H7 (cell line): ENCODE data around the gene NUDT6. TPM values are rescaled to one million over a fixed set of nuclear protein-coding genes. Genes with fewer than 3 reads are reported as not detected.
"Not testable (repeated sequence)": the region's sequence is repeated elsewhere in the genome, so short reads cannot be mapped to it uniquely, and the experiment has no call there.

Experiments
- DNase-seq: peaks from one replicate; pipeline ENCODE4 v3.0.0; 2012
- H3K27me3 ChIP-seq: 2 replicates; pipeline ENCODE4 v1.6.0; 2011; ENCODE audit warnings: mild to moderate bottlenecking, low read length; ENCODE audit not compliant: control insufficient read depth, insufficient read depth
- H3K36me3 ChIP-seq: replicated peaks from 2 replicates; pipeline ENCODE4 v1.5.1; 2011; ENCODE audit warnings: low read length; ENCODE audit not compliant: control insufficient read depth, insufficient read depth
- H3K4me3 ChIP-seq: 2 replicates; pipeline ENCODE4 v1.5.1; 2011; ENCODE audit warnings: low read depth, mild to moderate bottlenecking, control low read depth, low read length, moderate library complexity; ENCODE audit not compliant: insufficient read depth
- total RNA-seq: library from RNA; depleted of rRNA; stranded (reverse); fragments of >200 nt; shearing (Covaris generic); gene quantifications from 2 replicates; pipeline ENCODE4 v1.2.3, GENCODE V29; 2014; rRNA removed

The NUDT6 gene, protein sequence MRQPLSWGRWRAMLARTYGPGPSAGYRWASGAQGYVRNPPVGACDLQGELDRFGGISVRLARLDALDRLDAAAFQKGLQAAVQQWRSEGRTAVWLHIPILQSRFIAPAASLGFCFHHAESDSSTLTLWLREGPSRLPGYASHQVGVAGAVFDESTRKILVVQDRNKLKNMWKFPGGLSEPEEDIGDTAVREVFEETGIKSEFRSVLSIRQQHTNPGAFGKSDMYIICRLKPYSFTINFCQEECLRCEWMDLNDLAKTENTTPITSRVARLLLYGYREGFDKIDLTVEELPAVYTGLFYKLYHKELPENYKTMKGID
- total RNA-seq: 9.9 and 12.3 TPM in 2 replicates

DNA sequence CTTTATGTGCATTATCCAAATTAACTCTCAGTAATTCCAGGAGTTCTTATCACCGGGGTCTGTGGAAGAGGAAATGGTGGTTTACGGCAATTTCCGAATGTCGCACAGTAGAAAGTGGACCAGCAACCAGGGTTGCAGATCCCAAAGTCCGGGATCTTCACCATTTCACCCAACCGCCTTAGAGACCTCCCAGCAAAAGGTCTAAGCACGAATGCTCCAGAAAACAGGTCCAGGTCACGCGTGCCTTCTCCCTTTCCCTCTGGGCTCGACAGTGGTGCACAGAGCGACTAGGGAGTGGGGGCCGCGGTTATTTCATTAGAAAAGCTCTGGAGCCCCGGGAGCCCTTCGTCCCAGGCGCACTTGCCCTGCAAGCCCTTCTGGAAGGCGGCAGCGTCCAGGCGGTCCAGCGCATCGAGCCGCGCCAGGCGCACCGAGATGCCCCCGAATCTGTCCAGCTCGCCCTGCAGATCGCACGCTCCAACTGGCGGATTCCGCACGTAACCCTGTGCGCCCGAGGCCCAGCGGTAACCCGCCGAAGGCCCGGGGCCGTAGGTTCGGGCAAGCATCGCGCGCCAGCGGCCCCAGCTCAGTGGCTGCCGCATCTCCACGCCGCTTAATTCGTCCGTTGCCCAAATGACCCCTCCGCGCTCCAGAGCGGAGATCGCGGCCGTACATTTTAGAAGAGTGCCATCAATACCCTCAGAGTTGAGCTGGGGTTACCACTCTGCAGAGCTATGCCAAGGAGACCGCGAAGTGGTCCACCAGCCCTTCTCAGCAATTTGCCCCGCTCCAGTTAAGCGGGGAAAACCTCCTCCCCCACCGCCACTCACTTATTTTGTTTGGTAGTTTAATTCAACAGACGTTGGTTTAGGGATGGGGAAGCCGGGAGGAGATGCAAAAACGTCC lies at the start of gene NUDT6:
Gene NUDT6, minus strand, starts transcription at position 627 of the 906 bp plus-strand sequence. Its CDS starts 25 bp downstream, at position 602.
- Histone ChIP-seq H3K4me3 (peak within 1 kb of the TSS; percentile 88), H3K27me3 (no peaks in the 10 kb centered on the region), H3K36me3 (no peaks in the 10 kb centered on the region)
- DNase-seq: peak; percentile 72

DNA sequence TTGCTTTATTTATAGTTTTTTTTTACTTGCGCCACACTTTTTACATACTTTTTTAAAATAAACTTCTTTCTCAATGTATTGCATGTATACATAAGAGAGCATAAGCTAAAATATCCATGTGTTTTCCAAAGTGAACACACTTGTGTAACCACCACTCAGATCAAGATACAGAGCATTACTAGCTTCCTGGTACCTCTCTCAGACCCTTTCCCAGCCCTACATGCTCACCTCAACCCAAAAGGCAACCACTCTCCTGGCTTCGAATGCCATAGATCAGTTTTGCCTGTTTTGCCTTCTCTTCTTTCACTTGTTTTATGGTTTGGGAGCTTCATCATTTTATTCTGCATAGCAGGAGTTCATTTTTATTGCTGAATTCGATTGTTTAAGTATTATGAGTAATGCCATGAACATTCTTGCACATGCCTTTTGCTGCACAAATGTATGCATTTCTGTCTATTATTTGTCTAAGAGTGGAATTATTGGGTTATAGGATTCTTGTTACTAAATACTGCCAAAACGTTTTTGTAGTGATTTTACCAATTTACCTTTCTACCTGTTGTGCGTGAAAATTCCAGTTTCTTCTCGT lies 45.9 kb upstream of the NUDT6 start:
- H3K36me3 ChIP-seq: no peaks in the 10 kb centered on the region
- H3K27me3 ChIP-seq: no peaks in the 10 kb centered on the region
- H3K4me3 ChIP-seq: no peak overlapping the region
- no peak for DNase-seq

DNA sequence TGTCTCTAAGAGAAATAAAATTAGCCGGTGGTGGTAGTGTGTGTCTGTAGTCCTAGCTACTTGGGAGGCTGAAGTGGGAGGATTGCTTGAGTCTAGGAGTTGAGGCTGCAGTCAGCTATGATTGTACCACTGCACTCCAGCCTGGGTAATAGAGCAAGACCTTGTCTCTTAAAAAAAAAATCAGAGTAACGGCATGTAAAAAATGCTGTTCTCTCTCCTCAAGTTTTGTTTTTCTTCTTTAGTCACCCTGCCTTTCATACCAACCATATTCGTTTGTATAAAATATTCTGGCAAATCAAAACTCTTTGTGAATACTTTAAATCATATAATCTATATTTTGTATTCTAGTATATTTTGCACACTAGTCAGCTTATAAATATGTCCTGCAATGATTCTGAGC lies 44.8 kb upstream of the NUDT6 start:
- DNase-seq: no peak
- Histone ChIP-seq H3K27me3 (no peaks in the 10 kb centered on the region), H3K36me3 (no peaks in the 10 kb centered on the region), H3K4me3 (no peak overlapping the region)

DNA sequence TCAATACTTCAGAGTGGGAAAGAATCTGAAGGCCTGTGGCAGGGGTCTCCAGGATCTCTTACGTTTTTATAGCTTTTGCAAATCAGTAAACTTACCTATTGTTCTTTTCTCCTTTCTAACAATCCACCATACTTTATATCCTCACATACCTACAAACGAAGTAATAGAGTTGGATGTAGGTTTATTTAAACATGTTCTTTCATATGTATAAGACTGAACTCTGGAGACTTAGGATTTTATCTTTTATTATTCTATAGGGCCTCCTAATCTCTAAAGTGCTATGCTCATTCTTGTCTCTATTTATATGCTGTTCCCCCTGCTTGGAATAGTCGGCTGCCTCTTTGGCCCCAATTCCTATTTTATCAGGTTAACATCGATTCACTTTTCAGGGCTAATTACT lies 43.8 kb upstream of the NUDT6 start:
- DNase-seq: no peak
- Histone ChIP-seq H3K36me3 (no peaks in the 10 kb centered on the region; the same call in 1 of the 2 replicates), H3K4me3 (no peak overlapping the region), H3K27me3 (no peaks in the 10 kb centered on the region)

DNA sequence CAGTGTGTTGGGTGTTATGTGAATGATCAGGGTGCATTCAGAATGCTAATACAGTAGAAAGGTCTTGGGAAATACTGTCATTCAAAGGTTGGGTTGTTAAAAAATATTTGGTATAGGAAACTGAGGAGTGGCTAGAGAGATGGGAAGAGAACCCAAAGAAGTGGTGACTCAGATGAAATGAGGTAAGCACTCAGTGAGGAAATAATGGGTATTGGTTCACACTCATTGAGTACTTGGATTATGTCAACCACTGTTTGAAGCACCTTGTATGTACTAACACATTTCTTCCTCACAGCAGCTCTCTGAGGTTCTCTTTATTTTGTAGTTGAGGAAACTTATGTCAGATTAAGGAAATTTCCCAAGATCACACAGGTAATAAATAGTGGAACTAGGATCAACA lies 40.8 kb upstream of the NUDT6 start:
- H3K27me3 ChIP-seq: no peaks in the 10 kb centered on the region
- no peak overlapping the region for H3K4me3 ChIP-seq
- no peaks in the 10 kb centered on the region; the same call in none of the 2 replicates for H3K36me3 ChIP-seq
- DNase-seq: no peak

DNA sequence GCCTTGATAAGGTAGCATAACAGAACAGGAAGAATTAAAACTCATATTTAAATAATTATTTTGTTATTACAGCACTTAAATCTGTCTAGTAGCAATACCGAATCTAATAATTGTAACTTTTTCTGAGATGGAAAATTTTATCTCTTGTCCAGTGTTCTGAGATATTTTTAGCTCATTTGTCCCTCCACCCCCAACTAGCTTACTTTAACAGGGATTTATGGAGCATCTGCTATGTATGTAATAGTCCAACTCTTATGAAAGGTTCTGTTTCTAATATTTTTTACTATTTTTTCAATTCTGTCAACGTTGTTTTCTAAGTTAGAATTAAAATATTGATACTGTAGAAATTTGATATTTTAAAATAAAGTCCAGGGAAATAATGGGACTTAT lies 38.2 kb upstream of the NUDT6 start:
- peaks cover 1% of the 10 kb centered on the region for H3K36me3 ChIP-seq
- no peak overlapping the region for H3K4me3 ChIP-seq
- no peak for DNase-seq
- no peaks in the 10 kb centered on the region for H3K27me3 ChIP-seq

DNA sequence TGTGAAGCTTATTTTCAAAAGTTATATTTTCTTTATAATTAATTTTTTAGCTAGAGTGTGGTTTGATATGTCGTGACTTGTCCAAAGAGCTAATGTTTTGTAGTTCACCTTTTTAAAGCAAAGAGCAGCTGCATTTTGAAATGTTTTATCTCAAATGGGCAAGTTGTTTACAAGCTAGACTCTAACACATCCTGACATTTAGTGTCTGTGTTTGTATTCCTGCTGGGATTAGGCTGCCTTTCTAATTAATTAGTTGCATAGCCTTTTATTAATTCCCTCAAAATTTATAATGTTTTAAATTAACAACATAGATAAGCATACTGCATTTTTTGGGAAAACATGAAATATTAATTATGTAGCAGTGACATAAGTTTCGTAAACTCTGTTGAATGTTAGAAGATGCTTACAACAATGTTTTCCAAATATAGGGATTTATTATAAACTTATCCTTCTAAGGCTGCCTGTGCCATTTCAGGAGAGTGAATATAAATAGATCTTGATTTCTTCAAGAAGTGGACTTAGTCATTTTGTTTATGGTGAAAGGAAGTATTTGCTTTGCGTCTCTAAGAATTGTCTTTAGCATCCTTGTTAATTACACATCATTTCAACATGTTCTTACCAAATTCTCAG lies 37.7 kb upstream of the NUDT6 start:
- Histone ChIP-seq H3K4me3 (no peak overlapping the region), H3K27me3 (no peaks in the 10 kb centered on the region), H3K36me3 (peaks cover 1% of the 10 kb centered on the region)
- no peak for DNase-seq

DNA sequence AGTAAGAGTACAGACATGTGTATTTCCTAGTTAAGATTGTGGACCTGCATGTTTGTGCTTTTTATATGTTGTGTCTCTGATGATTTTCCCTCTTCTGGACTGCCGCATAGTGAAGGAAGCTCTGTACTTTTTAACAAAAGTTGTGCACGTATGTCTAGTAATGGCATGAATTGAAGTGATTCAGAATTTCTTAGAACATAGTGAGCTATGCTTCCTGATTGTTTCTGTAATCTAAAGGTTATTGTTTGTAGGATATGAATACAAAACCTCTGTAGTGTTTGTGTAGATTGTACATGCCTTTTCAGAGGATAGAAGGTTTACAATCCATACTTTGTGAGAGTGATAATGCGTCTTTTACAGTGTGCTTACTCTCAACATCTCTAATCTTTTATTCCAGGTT lies 37.0 kb upstream of the NUDT6 start:
- DNase-seq: no peak
- no peak overlapping the region for H3K4me3 ChIP-seq
- H3K27me3 ChIP-seq: no peaks in the 10 kb centered on the region
- peaks cover 1% of the 10 kb centered on the region for H3K36me3 ChIP-seq

DNA sequence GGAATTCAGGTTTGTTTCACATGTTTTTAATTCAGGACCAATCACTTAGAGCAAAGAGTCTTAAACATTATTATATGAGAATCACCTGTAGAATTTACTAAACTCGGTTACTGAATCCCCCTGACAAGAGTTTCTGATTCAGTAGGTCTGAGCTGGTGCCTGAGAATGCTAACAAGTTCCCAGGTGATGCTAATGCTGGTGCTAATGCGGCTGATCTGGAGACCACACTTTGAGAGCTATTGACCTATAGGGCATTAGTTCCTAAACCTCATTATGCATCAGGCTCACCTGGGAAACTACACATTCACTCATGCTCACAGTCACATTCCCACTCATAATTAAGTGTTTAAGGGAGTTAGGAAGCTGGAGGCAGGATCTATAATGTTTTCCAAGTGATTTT lies 36.1 kb upstream of the NUDT6 start:
- DNase-seq: no peak
- no peaks in the 10 kb centered on the region for H3K27me3 ChIP-seq
- H3K4me3 ChIP-seq: no peak overlapping the region
- peaks cover 3% of the 10 kb centered on the region for H3K36me3 ChIP-seq

DNA sequence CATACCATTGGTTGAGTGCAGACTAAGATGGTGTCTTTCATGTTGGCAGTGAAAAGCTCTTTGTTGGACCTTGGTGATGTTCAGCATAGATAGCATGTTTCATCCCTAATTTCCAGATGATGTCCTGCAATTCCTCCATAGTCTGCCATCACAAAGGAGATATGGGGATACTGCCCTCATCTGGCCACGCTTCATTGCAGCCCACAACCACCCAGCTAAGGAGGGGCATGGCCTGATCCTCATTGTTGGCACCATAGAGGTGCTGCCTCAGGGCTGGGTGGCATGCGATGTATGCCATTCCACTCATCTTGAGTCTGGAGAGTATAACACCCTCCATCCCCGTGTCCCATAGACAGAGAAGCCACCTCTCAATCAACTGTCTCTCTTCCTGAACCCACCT lies 31.5 kb upstream of the NUDT6 start:
- Histone ChIP-seq H3K27me3 (no peaks in the 10 kb centered on the region), H3K36me3 (peaks cover 22% of the 10 kb centered on the region), H3K4me3 (no peak overlapping the region)
- no peak for DNase-seq

DNA sequence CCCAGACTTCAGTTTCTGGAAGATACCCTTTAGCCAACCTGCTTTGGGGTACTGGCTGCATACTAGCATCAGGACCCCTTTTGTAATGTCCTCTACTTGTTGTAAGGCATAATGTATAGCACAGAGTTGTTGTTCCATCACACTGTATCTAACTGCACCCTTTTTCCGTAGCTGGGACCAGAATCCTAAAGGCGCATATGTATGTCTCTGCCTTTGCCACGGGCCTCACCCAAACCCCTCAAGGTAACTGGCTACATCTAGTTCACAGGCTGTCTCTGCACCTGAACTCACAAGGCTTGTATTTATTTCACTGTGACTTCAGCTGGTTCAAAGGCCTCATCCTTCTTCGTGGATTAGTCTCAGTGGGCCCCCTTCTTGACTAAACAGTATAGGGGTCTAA lies 29.6 kb upstream of the NUDT6 start:
- H3K36me3 ChIP-seq: peaks cover 29% of the 10 kb centered on the region
- no peak for DNase-seq
- H3K4me3 ChIP-seq: no peak overlapping the region
- no peaks in the 10 kb centered on the region for H3K27me3 ChIP-seq

DNA sequence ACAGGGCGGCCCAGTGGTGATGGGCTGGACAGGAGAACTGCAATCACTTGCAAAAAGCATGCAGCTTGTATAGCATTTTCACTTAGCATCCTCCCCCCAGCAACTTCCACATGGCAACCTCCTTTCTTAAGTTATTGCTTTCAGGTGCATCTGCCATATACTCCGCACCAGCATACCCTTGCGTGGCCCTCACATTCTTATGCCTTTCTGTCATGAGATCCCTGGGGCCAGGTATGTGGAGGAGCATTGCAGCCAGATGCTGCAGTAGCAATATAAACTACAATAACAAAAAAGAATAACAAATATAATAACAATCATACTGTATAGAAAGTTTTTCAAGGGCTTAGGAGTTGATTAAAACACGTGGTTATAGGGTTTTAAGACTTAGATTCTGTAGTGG lies 26.3 kb upstream of the NUDT6 start:
- no peak for DNase-seq
- H3K36me3 ChIP-seq: peaks cover 27% of the 10 kb centered on the region
- no peaks in the 10 kb centered on the region for H3K27me3 ChIP-seq
- H3K4me3 ChIP-seq: no peak overlapping the region

DNA sequence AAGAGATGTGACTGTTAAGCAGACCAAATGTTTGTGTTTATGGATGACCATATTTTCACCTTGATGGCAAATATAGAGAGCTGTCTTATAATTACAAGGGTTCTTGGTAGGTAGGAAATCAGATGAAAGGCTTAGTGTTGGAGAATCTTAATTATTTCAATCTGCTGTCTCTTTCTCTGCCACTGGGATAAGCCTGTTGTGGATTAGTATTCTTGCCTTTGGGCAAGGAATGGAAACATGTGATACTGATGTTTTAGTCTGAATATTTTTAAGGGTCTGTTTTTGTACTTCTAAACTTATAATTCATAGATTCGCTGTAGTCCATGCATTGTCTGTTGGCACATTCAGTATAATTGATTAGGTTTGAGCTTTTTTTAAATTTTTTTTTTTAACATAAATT lies 23.7 kb upstream of the NUDT6 start:
- DNase-seq: no peak
- Histone ChIP-seq H3K36me3 (peaks cover 19% of the 10 kb centered on the region), H3K27me3 (no peaks in the 10 kb centered on the region), H3K4me3 (no peak overlapping the region)

DNA sequence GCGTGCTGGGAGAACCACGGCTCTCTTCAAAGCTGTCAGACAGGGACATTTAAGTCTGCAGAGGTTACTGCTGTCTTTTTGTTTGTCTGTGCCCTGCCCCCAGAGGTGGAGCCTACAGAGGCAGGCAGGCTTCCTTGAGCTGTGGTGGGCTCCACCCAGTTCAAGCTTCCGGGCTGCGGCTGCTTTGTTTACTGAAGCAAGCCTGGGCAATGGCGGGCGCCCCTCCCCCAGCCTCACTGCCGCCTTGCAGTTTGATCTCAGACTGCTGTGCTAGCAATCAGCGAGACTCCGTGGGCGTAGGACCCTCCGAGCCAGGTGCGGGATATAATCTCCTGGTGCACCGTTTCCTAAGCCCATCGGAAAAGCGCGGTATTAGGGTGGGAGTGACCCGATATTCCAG lies 22.7 kb upstream of the NUDT6 start:
- DNase-seq: not testable (repeated sequence)

More for the DNA sequence above, 22.7 kb upstream of the NUDT6 start:
- not testable (repeated sequence) for H3K4me3 ChIP-seq, H3K27me3 ChIP-seq
- H3K36me3 ChIP-seq: peaks cover 16% of the 10 kb centered on the region
